HL-60 (cell line): ENCODE measurements around the gene PLD2.
A peak's percentile ranks its signal among the peaks of the same experiment; 100 is the strongest.
"Not testable (repeated sequence)": the region's sequence is repeated elsewhere in the genome, so short reads cannot be mapped to it uniquely, and the experiment has no call there.

ENCODE experiments used
- DNase-seq, 2 experiments: peaks; one replicate each; pipeline ENCODE4 v3.0.0-alpha.2; 2010 to 2020; ENCODE audit warnings: low read depth in 1 of 2, low spot score in 1 of 2
- H3K27ac ChIP-seq: fragments of 250-450 bp; sonication (Bioruptor Pico); replicated peaks from 2 replicates; pipeline ENCODE4 v1.5.1; 2020; ENCODE audit warnings: mild to moderate bottlenecking, moderate library complexity
- H3K27me3 ChIP-seq: fragments of 250-450 bp; sonication (Bioruptor Pico); 2 replicates; pipeline ENCODE4 v1.5.1; 2021; ENCODE audit warnings: mild to moderate bottlenecking, moderate library complexity; ENCODE audit not compliant: insufficient read depth, poor library complexity, severe bottlenecking
- H3K4me3 ChIP-seq: replicated peaks from 2 replicates; pipeline ENCODE4 v1.5.1; 2011; ENCODE audit warnings: mild to moderate bottlenecking, control low read depth, low read length; ENCODE audit not compliant: insufficient read depth
- GABPA ChIP-seq: IDR thresholded peaks from 2 replicates; pipeline ENCODE4 v1.6.1; 2012; ENCODE audit warnings: low read depth
- POLR2AphosphoS5 ChIP-seq: IDR thresholded peaks from 2 replicates; pipeline ENCODE4 v1.6.1; 2012; ENCODE audit warnings: low read depth
- SPI1 ChIP-seq: IDR thresholded peaks from 2 replicates; pipeline ENCODE4 v1.6.1; 2012; ENCODE audit warnings: low read depth, mild to moderate bottlenecking, borderline replicate concordance
- TF ChIP-seq, protein P1 (sequence below): IDR thresholded peaks from 2 replicates; pipeline ENCODE4 v1.6.1; 2012; ENCODE audit warnings: low read depth; ENCODE audit not compliant: insufficient replicate concordance
- TF ChIP-seq, protein P2 (sequence below): IDR thresholded peaks from one replicate; pipeline ENCODE4 v1.5.1; 2011; ENCODE audit warnings: low read length, control low read depth, inconsistent platforms; ENCODE audit not compliant: insufficient read depth

Gene PLD2

DNA sequence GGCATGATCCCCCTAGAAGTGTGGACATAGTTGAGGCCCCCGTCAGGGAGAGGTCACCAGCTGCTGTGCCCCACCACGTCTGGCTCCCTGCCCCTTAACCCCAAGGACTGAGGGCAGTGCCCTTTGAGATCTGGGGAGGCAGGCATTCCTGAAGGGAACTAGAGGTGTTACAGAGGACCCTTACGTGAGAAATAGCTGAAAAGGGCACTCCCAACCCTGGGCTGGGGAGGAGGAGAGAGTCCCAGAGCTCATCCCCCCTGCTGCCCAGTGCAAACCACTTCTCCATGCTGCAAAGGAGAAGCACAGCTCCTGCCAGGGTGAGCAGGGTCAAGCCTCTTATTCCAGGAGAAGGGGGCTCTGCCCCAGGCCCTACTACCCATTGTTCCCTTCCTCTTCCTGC lies 15.9 kb downstream of the PLD2 start:
- no peak overlapping the region for H3K4me3 ChIP-seq
- H3K27me3 ChIP-seq, result no peaks in the 10 kb centered on the region
- TF ChIP-seq, protein P1, sequence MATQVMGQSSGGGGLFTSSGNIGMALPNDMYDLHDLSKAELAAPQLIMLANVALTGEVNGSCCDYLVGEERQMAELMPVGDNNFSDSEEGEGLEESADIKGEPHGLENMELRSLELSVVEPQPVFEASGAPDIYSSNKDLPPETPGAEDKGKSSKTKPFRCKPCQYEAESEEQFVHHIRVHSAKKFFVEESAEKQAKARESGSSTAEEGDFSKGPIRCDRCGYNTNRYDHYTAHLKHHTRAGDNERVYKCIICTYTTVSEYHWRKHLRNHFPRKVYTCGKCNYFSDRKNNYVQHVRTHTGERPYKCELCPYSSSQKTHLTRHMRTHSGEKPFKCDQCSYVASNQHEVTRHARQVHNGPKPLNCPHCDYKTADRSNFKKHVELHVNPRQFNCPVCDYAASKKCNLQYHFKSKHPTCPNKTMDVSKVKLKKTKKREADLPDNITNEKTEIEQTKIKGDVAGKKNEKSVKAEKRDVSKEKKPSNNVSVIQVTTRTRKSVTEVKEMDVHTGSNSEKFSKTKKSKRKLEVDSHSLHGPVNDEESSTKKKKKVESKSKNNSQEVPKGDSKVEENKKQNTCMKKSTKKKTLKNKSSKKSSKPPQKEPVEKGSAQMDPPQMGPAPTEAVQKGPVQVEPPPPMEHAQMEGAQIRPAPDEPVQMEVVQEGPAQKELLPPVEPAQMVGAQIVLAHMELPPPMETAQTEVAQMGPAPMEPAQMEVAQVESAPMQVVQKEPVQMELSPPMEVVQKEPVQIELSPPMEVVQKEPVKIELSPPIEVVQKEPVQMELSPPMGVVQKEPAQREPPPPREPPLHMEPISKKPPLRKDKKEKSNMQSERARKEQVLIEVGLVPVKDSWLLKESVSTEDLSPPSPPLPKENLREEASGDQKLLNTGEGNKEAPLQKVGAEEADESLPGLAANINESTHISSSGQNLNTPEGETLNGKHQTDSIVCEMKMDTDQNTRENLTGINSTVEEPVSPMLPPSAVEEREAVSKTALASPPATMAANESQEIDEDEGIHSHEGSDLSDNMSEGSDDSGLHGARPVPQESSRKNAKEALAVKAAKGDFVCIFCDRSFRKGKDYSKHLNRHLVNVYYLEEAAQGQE, result no peak
- TF ChIP-seq SPI1, result no peak
- TF ChIP-seq, protein P2, sequence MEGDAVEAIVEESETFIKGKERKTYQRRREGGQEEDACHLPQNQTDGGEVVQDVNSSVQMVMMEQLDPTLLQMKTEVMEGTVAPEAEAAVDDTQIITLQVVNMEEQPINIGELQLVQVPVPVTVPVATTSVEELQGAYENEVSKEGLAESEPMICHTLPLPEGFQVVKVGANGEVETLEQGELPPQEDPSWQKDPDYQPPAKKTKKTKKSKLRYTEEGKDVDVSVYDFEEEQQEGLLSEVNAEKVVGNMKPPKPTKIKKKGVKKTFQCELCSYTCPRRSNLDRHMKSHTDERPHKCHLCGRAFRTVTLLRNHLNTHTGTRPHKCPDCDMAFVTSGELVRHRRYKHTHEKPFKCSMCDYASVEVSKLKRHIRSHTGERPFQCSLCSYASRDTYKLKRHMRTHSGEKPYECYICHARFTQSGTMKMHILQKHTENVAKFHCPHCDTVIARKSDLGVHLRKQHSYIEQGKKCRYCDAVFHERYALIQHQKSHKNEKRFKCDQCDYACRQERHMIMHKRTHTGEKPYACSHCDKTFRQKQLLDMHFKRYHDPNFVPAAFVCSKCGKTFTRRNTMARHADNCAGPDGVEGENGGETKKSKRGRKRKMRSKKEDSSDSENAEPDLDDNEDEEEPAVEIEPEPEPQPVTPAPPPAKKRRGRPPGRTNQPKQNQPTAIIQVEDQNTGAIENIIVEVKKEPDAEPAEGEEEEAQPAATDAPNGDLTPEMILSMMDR, result no peak
- TF ChIP-seq GABPA, result no peak
- TF ChIP-seq POLR2AphosphoS5, result no peak
- no peak for DNase-seq
- no peak overlapping the region for H3K27ac ChIP-seq

DNA sequence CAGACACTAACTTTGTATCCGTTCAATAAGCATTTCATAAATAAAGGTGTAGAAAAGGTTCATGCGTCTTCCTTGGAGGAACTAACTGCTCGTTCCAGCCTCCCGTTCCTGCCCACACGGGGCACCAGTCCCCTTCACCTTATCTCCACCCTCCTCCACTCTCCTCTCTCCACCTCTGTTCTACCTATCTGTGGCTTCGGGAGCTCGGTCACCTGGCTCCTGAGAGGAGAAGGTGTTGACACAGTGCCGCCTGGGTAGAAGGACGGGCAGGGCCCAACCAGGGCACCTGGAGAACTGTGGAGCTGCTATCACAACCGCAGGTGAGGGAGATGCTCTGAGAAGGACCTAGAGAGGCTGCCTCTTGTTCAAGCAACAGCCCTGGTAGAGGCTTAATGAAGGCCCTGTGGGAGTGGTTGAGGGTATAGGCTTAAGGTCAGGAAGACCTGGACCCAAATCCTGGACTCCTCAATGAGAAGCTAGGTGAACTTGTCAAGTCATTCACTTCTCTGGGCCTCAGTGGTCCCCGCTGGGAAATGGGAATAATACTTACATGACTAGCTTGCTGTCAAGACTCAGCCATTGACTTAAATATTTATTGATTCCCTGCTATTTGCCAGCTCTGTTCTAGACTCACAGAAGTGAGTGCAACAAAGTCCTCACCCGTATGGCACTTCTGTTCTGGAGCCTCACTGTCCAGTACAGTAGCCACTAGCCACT lies 16.6 kb downstream of the PLD2 start:
- no peak overlapping the region for H3K27ac ChIP-seq
- H3K27me3 ChIP-seq, result no peaks in the 10 kb centered on the region
- no peak overlapping the region for H3K4me3 ChIP-seq
- no peak for DNase-seq
- TF ChIP-seq, protein P1, result no peak
- TF ChIP-seq, protein P2, result no peak
- TF ChIP-seq SPI1 (no peak), GABPA (no peak), POLR2AphosphoS5 (no peak)

DNA sequence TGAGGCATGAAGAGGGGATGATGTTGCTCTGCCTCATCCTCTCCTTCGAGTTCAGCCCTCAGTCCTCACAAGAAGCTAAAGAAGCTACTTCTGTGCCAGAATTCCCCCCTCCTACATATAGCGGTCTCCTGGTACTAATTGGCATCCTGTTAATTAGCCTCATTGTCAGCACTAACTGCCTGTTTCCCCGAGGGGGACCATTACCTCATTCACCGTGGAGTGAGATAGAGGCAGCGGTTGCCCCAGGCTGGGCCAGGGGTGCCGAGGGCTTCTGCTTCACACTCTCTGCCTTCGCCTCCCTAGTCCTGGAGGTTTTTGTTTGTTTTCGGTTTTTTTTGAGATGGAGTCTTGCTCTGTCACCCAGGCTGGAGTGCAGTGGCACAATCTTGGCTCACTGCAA lies 20.4 kb downstream of the PLD2 start:
- H3K27me3 ChIP-seq, result no peaks in the 10 kb centered on the region
- no peak for DNase-seq
- TF ChIP-seq, protein P1, result no peak
- TF ChIP-seq POLR2AphosphoS5 (no peak), GABPA (no peak), SPI1 (no peak)
- TF ChIP-seq, protein P2, result no peak
- no peak overlapping the region for H3K27ac ChIP-seq
- H3K4me3 ChIP-seq, result no peak overlapping the region

DNA sequence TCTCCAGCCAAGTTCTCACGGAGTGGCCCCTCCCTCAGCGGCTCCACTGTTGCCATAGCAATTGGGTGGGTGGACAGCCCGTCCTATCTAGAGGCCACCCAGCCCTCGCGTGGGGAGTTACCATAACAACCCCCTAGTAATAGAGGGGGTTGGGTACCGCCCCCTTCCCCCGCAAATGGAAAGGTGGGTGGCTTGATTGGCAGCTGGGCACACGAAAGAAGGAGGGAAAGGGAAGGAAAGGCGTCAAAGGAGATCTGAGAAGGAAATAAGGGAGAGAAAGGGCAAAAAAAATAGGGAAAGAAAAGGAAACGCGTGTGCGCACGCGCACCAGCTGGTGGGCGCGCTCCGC lies 25.9 kb downstream of the PLD2 start:
- Histone ChIP-seq H3K27ac (peak overlapping the region; percentile 66), H3K4me3 (peak overlapping the region; percentile 77)
- not testable (repeated sequence) for DNase-seq, H3K27me3 ChIP-seq
